H9 (cell line): ENCODE measurements around the gene POLD1. TPM values are rescaled to one million over a fixed set of nuclear protein-coding genes. Genes with fewer than 3 reads are reported as not detected.
"Not testable (repeated sequence)": the region's sequence is repeated elsewhere in the genome, so short reads cannot be mapped to it uniquely, and the experiment has no call there.

Source experiments
- DNase-seq: peaks from one replicate; pipeline ENCODE4 v3.0.0-alpha.2; 2017
- H2AFZ ChIP-seq: one replicate; pipeline ENCODE4 v1.6.1; 2013; ENCODE audit warnings: mild to moderate bottlenecking, low read length, control low read depth, moderate library complexity
- H2AK5ac ChIP-seq: 2 replicates; pipeline ENCODE4 v1.6.1; 2013; ENCODE audit warnings: low read length, control low read depth, mixed read lengths; ENCODE audit not compliant: insufficient read length
- H2BK120ac ChIP-seq: one replicate; pipeline ENCODE4 v1.6.1; 2013; ENCODE audit warnings: low read depth, mild to moderate bottlenecking, low read length, control low read depth, inconsistent platforms; ENCODE audit not compliant: poor library complexity, severe bottlenecking
- H2BK12ac ChIP-seq: 2 replicates; pipeline ENCODE4 v1.6.1; 2013; ENCODE audit warnings: low read length, control low read depth, mixed read lengths, low read depth; ENCODE audit not compliant: insufficient read length
- H2BK15ac ChIP-seq: 2 replicates; pipeline ENCODE4 v1.6.1; 2013; ENCODE audit warnings: low read depth, low read length, control low read depth
- H2BK20ac ChIP-seq: one replicate; pipeline ENCODE4 v1.6.1; 2013; ENCODE audit warnings: low read depth, mild to moderate bottlenecking, low read length, control low read depth, inconsistent platforms; ENCODE audit not compliant: poor library complexity, severe bottlenecking
- H2BK5ac ChIP-seq: 2 replicates; pipeline ENCODE4 v1.6.1; 2013; ENCODE audit warnings: low read length, control low read depth, mixed read lengths; ENCODE audit not compliant: insufficient read length
- H3K14ac ChIP-seq: 2 replicates; pipeline ENCODE4 v1.6.1; 2013; ENCODE audit warnings: low read length, control low read depth; ENCODE audit not compliant: insufficient read depth
- H3K18ac ChIP-seq: 2 replicates; pipeline ENCODE4 v1.6.1; 2013; ENCODE audit warnings: low read depth, mild to moderate bottlenecking, mixed read lengths, low read length, control low read depth; ENCODE audit not compliant: insufficient read length
- H3K23ac ChIP-seq: 2 replicates; pipeline ENCODE4 v1.6.1; 2013; ENCODE audit warnings: low read length, control low read depth, mixed read lengths, low read depth; ENCODE audit not compliant: insufficient read length
- H3K23me2 ChIP-seq: 2 replicates; pipeline ENCODE4 v1.6.1; 2013; ENCODE audit warnings: low read depth, mild to moderate bottlenecking, mixed read lengths, low read length, control low read depth; ENCODE audit not compliant: insufficient read length, poor library complexity, severe bottlenecking
- H3K27ac ChIP-seq: 2 replicates; pipeline ENCODE4 v1.5.1; 2013; ENCODE audit warnings: low read length, control low read depth, mixed read lengths, low read depth; ENCODE audit not compliant: insufficient read length
- H3K27me3 ChIP-seq: 2 replicates; pipeline ENCODE4 v1.6.1; 2013; ENCODE audit warnings: low read length, control low read depth, inconsistent platforms; ENCODE audit not compliant: insufficient read depth
- H3K4ac ChIP-seq: 2 replicates; pipeline ENCODE4 v1.6.1; 2013; ENCODE audit warnings: low read depth, mild to moderate bottlenecking, control low read depth, inconsistent platforms, low read length, moderate library complexity
- H3K4me1 ChIP-seq: 2 replicates; pipeline ENCODE4 v1.6.1; 2013; ENCODE audit warnings: low read length, control low read depth, inconsistent platforms; ENCODE audit not compliant: insufficient read depth
- H3K4me2 ChIP-seq: 2 replicates; pipeline ENCODE4 v1.6.1; 2013; ENCODE audit warnings: low read length, control low read depth, mixed read lengths; ENCODE audit not compliant: insufficient read length, insufficient read depth
- H3K56ac ChIP-seq: 2 replicates; pipeline ENCODE4 v1.6.1; 2013; ENCODE audit warnings: low read depth, mild to moderate bottlenecking, mixed read lengths, low read length, control low read depth; ENCODE audit not compliant: insufficient read length
- H3K79me1 ChIP-seq: 2 replicates; pipeline ENCODE4 v1.6.1; 2013; ENCODE audit warnings: low read depth, mild to moderate bottlenecking, moderate library complexity, low read length, control low read depth, inconsistent platforms; ENCODE audit not compliant: insufficient read depth, poor library complexity, severe bottlenecking
- H3K79me2 ChIP-seq: 2 replicates; pipeline ENCODE4 v1.6.1; 2013; ENCODE audit warnings: low read length, control low read depth, inconsistent platforms; ENCODE audit not compliant: insufficient read depth
- H3K9ac ChIP-seq: 2 replicates; pipeline ENCODE4 v1.6.1; 2013; ENCODE audit warnings: low read length, control low read depth, mixed read lengths; ENCODE audit not compliant: insufficient read length; ENCODE audit errors: extremely low read depth
- H3K9me3 ChIP-seq: one replicate; pipeline ENCODE4 v1.6.1; 2013; ENCODE audit warnings: low read depth, low read length, inconsistent platforms; ENCODE audit not compliant: control insufficient read depth
- H3T11ph ChIP-seq: one replicate; pipeline ENCODE4 v1.6.1; 2013; ENCODE audit warnings: mild to moderate bottlenecking, low read length, control low read depth, inconsistent platforms
- H4K20me1 ChIP-seq: one replicate; pipeline ENCODE4 v1.6.1; 2013; ENCODE audit not compliant: control insufficient read depth, insufficient read length, insufficient read depth
- H4K5ac ChIP-seq: 2 replicates; pipeline ENCODE4 v1.6.1; 2013; ENCODE audit warnings: low read depth, mild to moderate bottlenecking, mixed read lengths, low read length, control low read depth; ENCODE audit not compliant: insufficient read length
- H4K8ac ChIP-seq: replicated peaks from 2 replicates; pipeline ENCODE4 v1.6.1; 2013; ENCODE audit warnings: low read length, control low read depth, mixed read lengths, low read depth; ENCODE audit not compliant: insufficient read length
- H4K91ac ChIP-seq: 2 replicates; pipeline ENCODE4 v1.6.1; 2013; ENCODE audit warnings: low read depth, mild to moderate bottlenecking, moderate library complexity, mixed read lengths, low read length, control low read depth; ENCODE audit not compliant: insufficient read length
- H3K27ac Mint-ChIP-seq, 3 experiments: 2 replicates in 2 of 3; 3 replicates in 1 of 3; pipeline ENCODE4 v1.8.0; 2020 to 2021; ENCODE audit warnings: mixed read lengths in 3 of 3, mild to moderate bottlenecking in 1 of 3, moderate library complexity in 1 of 3
- H3K27me3 Mint-ChIP-seq: 2 replicates; pipeline ENCODE4 v1.8.0; 2021; ENCODE audit warnings: low read depth, mild to moderate bottlenecking, moderate library complexity, mixed read lengths
- H3K36me3 Mint-ChIP-seq, 3 experiments: 2 replicates in 2 of 3; 3 replicates in 1 of 3; pipeline ENCODE4 v1.8.0; 2020 to 2021; ENCODE audit warnings: low read depth in 3 of 3, mixed read lengths in 3 of 3; ENCODE audit not compliant: insufficient read depth in 1 of 3
- H3K4me1 Mint-ChIP-seq, 2 experiments: 2 replicates each; pipeline ENCODE4 v1.8.0; 2020; ENCODE audit warnings: mixed read lengths in 2 of 2
- H3K4me3 Mint-ChIP-seq, 2 experiments: 2 replicates in 1 of 2; 3 replicates in 1 of 2; pipeline ENCODE4 v1.8.0; 2020 to 2021; ENCODE audit warnings: mild to moderate bottlenecking in 2 of 2, mixed read lengths in 2 of 2, moderate library complexity in 1 of 2
- H3K9me3 Mint-ChIP-seq, 2 experiments: 2 replicates in 1 of 2; 3 replicates in 1 of 2; pipeline ENCODE4 v1.8.0; 2020; ENCODE audit warnings: mild to moderate bottlenecking in 2 of 2, mixed read lengths in 2 of 2, moderate library complexity in 1 of 2
- WGBS: extraction: QIAGEN DNeasy Blood & Tissue Kit; methylation state at CpG from one replicate; pipeline ENCODE4 v1.1.7; 2013; ENCODE audit warnings: missing lambda C conversion rate, low lambda C conversion rate, mixed read lengths; ENCODE audit not compliant: insufficient read length; ENCODE audit errors: extremely low coverage; 5-methylcytosine and 5-hydroxymethylcytosine counted together
- total RNA-seq: library from RNA; stranded (reverse); gene quantifications from 2 replicates; pipeline ENCODE4 v1.2.1, GENCODE V29; 2021
- TF ChIP-seq, protein P1 (sequence below): fragments of 200-600 bp; sonication (generic); conservative IDR thresholded peaks from 3 replicates; pipeline ENCODE4 v1.8.0; 2021; ENCODE audit warnings: antibody characterized with exemption, mild to moderate bottlenecking

POLD1 gene
- total RNA-seq, 1 experiment from 2014 or later: 165 TPM

DNA sequence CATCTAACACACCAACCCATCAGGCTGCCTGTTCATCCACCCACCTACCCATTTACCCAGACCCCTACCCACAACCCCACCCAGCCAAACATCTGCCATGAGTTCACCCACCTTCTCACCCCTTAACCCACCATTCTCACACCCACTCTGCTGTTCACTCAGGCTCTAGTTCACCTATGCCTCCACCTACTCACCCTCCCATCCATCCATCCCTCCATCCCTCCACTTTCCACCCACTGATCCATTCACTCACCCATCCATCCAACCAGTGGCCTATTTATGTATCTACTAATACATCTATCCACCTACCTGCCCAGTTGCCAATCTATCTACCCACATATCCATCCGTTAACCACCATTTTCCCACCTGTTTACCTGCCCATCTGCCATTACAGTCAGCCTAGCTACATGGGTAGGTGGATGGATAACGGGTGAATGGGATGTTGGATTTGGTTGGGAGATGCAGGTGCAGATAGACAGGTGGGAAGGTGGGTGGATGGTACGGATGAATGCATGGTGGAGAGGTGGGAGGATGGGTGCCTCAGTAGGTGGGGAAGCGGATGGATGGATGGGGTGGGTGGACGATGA lies 53.8 kb downstream of the POLD1 start:
- no peak overlapping the region for H3K14ac ChIP-seq
- WGBS: no CpG with 5 or more reads among the region's 5 CpGs
- no peak overlapping the region for H3K27ac ChIP-seq
- peaks cover 9 to 12% of the 10 kb centered on the region in 2 experiments for H3K4me1 Mint-ChIP-seq
- no peak overlapping the region for H3K56ac ChIP-seq
- no peak overlapping the region for H3K9ac ChIP-seq
- H3K79me2 ChIP-seq: no peaks in the 10 kb centered on the region
- no peak overlapping the region for H2AFZ ChIP-seq
- H4K91ac ChIP-seq: no peak overlapping the region
- no peak overlapping the region for H4K5ac ChIP-seq
- no peaks in the 10 kb centered on the region for H3K4me1 ChIP-seq
- no peaks in the 10 kb centered on the region; a peak in 1 of 5 replicates for H3K9me3 Mint-ChIP-seq
- DNase-seq: no peak
- H2AK5ac ChIP-seq: no peak overlapping the region
- H2BK120ac ChIP-seq: no peak overlapping the region
- H2BK20ac ChIP-seq: no peak overlapping the region
- no peak overlapping the region for H2BK15ac ChIP-seq
- H4K20me1 ChIP-seq: no peaks in the 10 kb centered on the region
- H3K4ac ChIP-seq: no peak overlapping the region
- H3T11ph ChIP-seq: no peak overlapping the region
- H4K8ac ChIP-seq: no peak overlapping the region
- no peak overlapping the region for H3K4me2 ChIP-seq
- no peak overlapping the region for H3K23ac ChIP-seq
- no peak overlapping the region for H3K18ac ChIP-seq
- peaks cover 0 to 2% (median 0%) of the 10 kb centered on the region in 3 experiments; a peak in 1 of 7 replicates for H3K36me3 Mint-ChIP-seq
- H3K79me1 ChIP-seq: no peaks in the 10 kb centered on the region
- no peaks in the 10 kb centered on the region for H3K23me2 ChIP-seq
- no peak overlapping the region for H3K27ac Mint-ChIP-seq
- H2BK5ac ChIP-seq: no peak overlapping the region
- no peak overlapping the region; a peak in 2 of 5 replicates for H3K4me3 Mint-ChIP-seq
- H3K9me3 ChIP-seq: no peaks in the 10 kb centered on the region
- no peaks in the 10 kb centered on the region for H3K27me3 ChIP-seq
- no peak overlapping the region for H2BK12ac ChIP-seq
- peaks cover 18% of the 10 kb centered on the region for H3K27me3 Mint-ChIP-seq
- TF ChIP-seq, protein P1, sequence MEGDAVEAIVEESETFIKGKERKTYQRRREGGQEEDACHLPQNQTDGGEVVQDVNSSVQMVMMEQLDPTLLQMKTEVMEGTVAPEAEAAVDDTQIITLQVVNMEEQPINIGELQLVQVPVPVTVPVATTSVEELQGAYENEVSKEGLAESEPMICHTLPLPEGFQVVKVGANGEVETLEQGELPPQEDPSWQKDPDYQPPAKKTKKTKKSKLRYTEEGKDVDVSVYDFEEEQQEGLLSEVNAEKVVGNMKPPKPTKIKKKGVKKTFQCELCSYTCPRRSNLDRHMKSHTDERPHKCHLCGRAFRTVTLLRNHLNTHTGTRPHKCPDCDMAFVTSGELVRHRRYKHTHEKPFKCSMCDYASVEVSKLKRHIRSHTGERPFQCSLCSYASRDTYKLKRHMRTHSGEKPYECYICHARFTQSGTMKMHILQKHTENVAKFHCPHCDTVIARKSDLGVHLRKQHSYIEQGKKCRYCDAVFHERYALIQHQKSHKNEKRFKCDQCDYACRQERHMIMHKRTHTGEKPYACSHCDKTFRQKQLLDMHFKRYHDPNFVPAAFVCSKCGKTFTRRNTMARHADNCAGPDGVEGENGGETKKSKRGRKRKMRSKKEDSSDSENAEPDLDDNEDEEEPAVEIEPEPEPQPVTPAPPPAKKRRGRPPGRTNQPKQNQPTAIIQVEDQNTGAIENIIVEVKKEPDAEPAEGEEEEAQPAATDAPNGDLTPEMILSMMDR: no peak

DNA sequence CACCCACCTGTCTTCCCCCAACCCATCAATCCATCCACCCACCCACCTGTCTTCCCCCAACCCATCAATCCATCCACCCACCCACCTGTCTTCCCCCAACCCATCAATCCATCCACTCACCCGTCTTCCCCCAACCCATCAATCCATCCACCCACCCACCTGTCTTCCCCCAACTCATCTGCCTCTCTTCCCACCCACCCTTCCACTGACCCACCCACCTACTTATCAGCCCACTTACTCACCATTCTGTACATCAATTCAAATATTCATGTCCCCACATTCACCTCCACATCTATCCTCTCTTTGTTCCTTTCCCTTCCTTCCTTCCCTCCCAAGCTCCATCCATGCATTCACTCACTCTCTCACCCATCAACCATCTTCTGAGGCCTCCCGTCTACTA lies 55.0 kb downstream of the POLD1 start:
- not testable (repeated sequence) for H3K4me1 ChIP-seq, H3K79me1 ChIP-seq, H3K9me3 ChIP-seq, H2BK12ac ChIP-seq, H3T11ph ChIP-seq, H2BK20ac ChIP-seq, H4K8ac ChIP-seq, H3K14ac ChIP-seq, H2BK5ac ChIP-seq, H3K23ac ChIP-seq, H2AFZ ChIP-seq, H3K36me3 Mint-ChIP-seq, H4K91ac ChIP-seq, H3K9me3 Mint-ChIP-seq, H3K4ac ChIP-seq, H2BK15ac ChIP-seq, H2BK120ac ChIP-seq, H3K23me2 ChIP-seq, DNase-seq, H3K4me3 Mint-ChIP-seq, H4K5ac ChIP-seq, H3K79me2 ChIP-seq, H3K27ac Mint-ChIP-seq, H3K4me2 ChIP-seq, H3K27me3 ChIP-seq, H3K9ac ChIP-seq, H4K20me1 ChIP-seq, H3K4me1 Mint-ChIP-seq, H3K56ac ChIP-seq, H3K18ac ChIP-seq, H3K27ac ChIP-seq, H2AK5ac ChIP-seq
- no CpG with 5 or more reads among the region's 2 CpGs for WGBS
- peaks cover 22% of the 10 kb centered on the region for H3K27me3 Mint-ChIP-seq
